SK-N-SH treated with all-trans-retinoic acid at 6 μM for 48 hours (cell line): ENCODE results near the gene TTBK1.

ENCODE experiments used
- BACH2 ChIP-seq: fragments of 250-450 bp; sonication (Bioruptor Pico); IDR thresholded peaks from 2 replicates; pipeline ENCODE4 v1.9.0; 2021; ENCODE audit warnings: mild to moderate bottlenecking, borderline replicate concordance
- ESRRG ChIP-seq: fragments of 250-450 bp; sonication (Bioruptor Pico); IDR thresholded peaks from 2 replicates; pipeline ENCODE4 v1.6.1; 2021; ENCODE audit warnings: mild to moderate bottlenecking
- OSR1 ChIP-seq: fragments of 250-450 bp; sonication (Bioruptor Pico); IDR thresholded peaks from 2 replicates; pipeline ENCODE4 v1.8.0; 2022; ENCODE audit warnings: moderate library complexity, mild to moderate bottlenecking, inconsistent platforms
- PPARA ChIP-seq: fragments of 250-450 bp; sonication (Bioruptor Pico); IDR thresholded peaks from 2 replicates; pipeline ENCODE4 v1.5.0; 2020; ENCODE audit warnings: mild to moderate bottlenecking, borderline replicate concordance
- RARB ChIP-seq: fragments of 250-450 bp; sonication (Bioruptor Pico); IDR thresholded peaks from 2 replicates; pipeline ENCODE4 v1.8.0; 2021; ENCODE audit warnings: mild to moderate bottlenecking, moderate library complexity
- TOX ChIP-seq: fragments of 250-450 bp; sonication (Bioruptor Pico); IDR thresholded peaks from 2 replicates; pipeline ENCODE4 v1.8.0; 2021; ENCODE audit warnings: mild to moderate bottlenecking, moderate library complexity, borderline replicate concordance
- ZFP30 ChIP-seq: fragments of 450-650 bp; formaldehyde crosslinking; IDR thresholded peaks from 2 replicates; pipeline ENCODE4 v1.5.0; 2022; ENCODE audit warnings: mild to moderate bottlenecking, moderate library complexity
- ZNF565 ChIP-seq: fragments of 450-650 bp; formaldehyde crosslinking; conservative IDR thresholded peaks from 2 replicates; pipeline ENCODE4 v1.5.0; 2020; ENCODE audit warnings: low read depth, mild to moderate bottlenecking, moderate library complexity
- TF ChIP-seq, protein P1 (sequence below): fragments of 250-450 bp; sonication (Bioruptor Pico); IDR thresholded peaks from 2 replicates; pipeline ENCODE4 v1.5.0; 2020; ENCODE audit warnings: mild to moderate bottlenecking, moderate library complexity
- TF ChIP-seq, protein P2 (sequence below): fragments of 250-450 bp; sonication (Bioruptor Pico); IDR thresholded peaks from 2 replicates; pipeline ENCODE4 v1.8.0; 2020; ENCODE audit warnings: mild to moderate bottlenecking, moderate library complexity, borderline replicate concordance

DNA sequence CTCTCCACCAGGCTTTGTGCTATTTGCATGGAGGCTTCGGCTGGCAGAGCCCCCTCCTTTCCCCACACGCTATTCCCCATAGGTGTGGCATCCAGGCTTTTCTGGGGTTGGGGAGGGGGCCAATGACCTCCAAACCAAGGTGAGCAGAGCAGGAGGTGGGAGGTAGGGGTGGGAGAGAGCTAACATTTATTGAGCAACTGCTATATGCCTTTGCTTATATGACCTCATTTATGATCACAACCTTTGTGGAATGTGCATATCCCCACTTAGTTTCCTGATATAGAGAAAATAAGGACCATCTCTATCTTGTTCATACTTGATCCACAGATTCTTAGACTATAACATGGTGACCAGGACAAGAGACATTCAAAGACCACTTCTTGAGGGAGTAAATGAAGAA lies 37.0 kb downstream of the TTBK1 start:
- TF ChIP-seq TOX (CRISPR knock-in tag) (no peak), PPARA (no peak), ZFP30 (CRISPR knock-in tag) (no peak), RARB (no peak), OSR1 (no peak), ESRRG (no peak), ZNF565 (CRISPR knock-in tag) (no peak), BACH2 (CRISPR knock-in tag) (no peak)
- TF ChIP-seq, protein P1, sequence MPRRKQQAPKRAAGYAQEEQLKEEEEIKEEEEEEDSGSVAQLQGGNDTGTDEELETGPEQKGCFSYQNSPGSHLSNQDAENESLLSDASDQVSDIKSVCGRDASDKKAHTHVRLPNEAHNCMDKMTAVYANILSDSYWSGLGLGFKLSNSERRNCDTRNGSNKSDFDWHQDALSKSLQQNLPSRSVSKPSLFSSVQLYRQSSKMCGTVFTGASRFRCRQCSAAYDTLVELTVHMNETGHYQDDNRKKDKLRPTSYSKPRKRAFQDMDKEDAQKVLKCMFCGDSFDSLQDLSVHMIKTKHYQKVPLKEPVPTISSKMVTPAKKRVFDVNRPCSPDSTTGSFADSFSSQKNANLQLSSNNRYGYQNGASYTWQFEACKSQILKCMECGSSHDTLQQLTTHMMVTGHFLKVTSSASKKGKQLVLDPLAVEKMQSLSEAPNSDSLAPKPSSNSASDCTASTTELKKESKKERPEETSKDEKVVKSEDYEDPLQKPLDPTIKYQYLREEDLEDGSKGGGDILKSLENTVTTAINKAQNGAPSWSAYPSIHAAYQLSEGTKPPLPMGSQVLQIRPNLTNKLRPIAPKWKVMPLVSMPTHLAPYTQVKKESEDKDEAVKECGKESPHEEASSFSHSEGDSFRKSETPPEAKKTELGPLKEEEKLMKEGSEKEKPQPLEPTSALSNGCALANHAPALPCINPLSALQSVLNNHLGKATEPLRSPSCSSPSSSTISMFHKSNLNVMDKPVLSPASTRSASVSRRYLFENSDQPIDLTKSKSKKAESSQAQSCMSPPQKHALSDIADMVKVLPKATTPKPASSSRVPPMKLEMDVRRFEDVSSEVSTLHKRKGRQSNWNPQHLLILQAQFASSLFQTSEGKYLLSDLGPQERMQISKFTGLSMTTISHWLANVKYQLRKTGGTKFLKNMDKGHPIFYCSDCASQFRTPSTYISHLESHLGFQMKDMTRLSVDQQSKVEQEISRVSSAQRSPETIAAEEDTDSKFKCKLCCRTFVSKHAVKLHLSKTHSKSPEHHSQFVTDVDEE (CRISPR knock-in tag) = no peak
- TF ChIP-seq, protein P2, sequence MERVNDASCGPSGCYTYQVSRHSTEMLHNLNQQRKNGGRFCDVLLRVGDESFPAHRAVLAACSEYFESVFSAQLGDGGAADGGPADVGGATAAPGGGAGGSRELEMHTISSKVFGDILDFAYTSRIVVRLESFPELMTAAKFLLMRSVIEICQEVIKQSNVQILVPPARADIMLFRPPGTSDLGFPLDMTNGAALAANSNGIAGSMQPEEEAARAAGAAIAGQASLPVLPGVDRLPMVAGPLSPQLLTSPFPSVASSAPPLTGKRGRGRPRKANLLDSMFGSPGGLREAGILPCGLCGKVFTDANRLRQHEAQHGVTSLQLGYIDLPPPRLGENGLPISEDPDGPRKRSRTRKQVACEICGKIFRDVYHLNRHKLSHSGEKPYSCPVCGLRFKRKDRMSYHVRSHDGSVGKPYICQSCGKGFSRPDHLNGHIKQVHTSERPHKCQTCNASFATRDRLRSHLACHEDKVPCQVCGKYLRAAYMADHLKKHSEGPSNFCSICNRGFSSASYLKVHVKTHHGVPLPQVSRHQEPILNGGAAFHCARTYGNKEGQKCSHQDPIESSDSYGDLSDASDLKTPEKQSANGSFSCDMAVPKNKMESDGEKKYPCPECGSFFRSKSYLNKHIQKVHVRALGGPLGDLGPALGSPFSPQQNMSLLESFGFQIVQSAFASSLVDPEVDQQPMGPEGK = no peak
